ENCODE results near the gene ACAP3. TPM values are rescaled to one million over a fixed set of nuclear protein-coding genes. Genes with fewer than 3 reads are reported as not detected.
A peak's percentile ranks its signal among the peaks of the same experiment; 100 is the strongest.

ACAP3 gene
- total RNA-seq, 4 donors from 2014 or later = 34.3 to 125 (median 69.6) TPM

- no peak overlapping the region for H3K27ac ChIP-seq
- 81 to 82% methylated on average over 22 to 29 of the region's 32 CpGs for WGBS, 2 donors
- H3K27me3 ChIP-seq = peaks cover 0 to 23% of the 10 kb centered on the region in 2 donors
- no peak for TF ChIP-seq CTCF (IDR thresholded peaks at IDR 0.05)
- no peak for TF ChIP-seq EP300 (IDR thresholded peaks at IDR 0.05)
- no peak for TF ChIP-seq POLR2A (IDR thresholded peaks at IDR 0.05)
- no peak for DNase-seq (ENCODE audit: low spot score in 2 of 2)
- H3K4me3 ChIP-seq = no peak overlapping the region
- H3K9me3 ChIP-seq = no peaks in the 10 kb centered on the region
- H3K4me1 ChIP-seq = no peaks in the 10 kb centered on the region
- no peaks in the 10 kb centered on the region for H3K36me3 ChIP-seq
Measured at GRCh38 chr1:1284221-1285101, 23.3 kb downstream of the ACAP3 start.

- H3K36me3 ChIP-seq = no peaks in the 10 kb centered on the region
- no peaks in the 10 kb centered on the region for H3K9me3 ChIP-seq
- H3K4me3 ChIP-seq = no peak overlapping the region
- TF ChIP-seq POLR2A (IDR thresholded peaks at IDR 0.05) (no peak), EP300 (IDR thresholded peaks at IDR 0.05) (no peak), CTCF (IDR thresholded peaks at IDR 0.05) (no peak)
- H3K27ac ChIP-seq = no peak overlapping the region
- no peaks in the 10 kb centered on the region for H3K4me1 ChIP-seq
- peaks cover 0 to 23% of the 10 kb centered on the region in 2 donors for H3K27me3 ChIP-seq
- WGBS, 2 donors = 53% methylated on average over 3 of the region's 9 CpGs; no CpG with 5 or more reads in 1 of the 2 donors
- DNase-seq (ENCODE audit: low spot score in 2 of 2) = no peak
Measured at GRCh38 chr1:1283821-1284220, 23.9 kb downstream of the ACAP3 start.

GRCh38 chr1:1282998-1283397 is 24.7 kb downstream of the ACAP3 start:
- Histone ChIP-seq H3K4me3 (no peak overlapping the region), H3K36me3 (no peaks in the 10 kb centered on the region), H3K4me1 (no peaks in the 10 kb centered on the region), H3K27ac (no peak overlapping the region), H3K9me3 (no peaks in the 10 kb centered on the region), H3K27me3 (peaks cover 0 to 23% of the 10 kb centered on the region in 2 donors)
- no peak for DNase-seq (ENCODE audit: low spot score in 2 of 2)
- 90 to 91% methylated on average over 14 of the region's 14 CpGs for WGBS, 2 donors
- TF ChIP-seq EP300 (IDR thresholded peaks at IDR 0.05) = no peak
- TF ChIP-seq CTCF (IDR thresholded peaks at IDR 0.05) = no peak
- TF ChIP-seq POLR2A (IDR thresholded peaks at IDR 0.05) = no peak

DNA sequence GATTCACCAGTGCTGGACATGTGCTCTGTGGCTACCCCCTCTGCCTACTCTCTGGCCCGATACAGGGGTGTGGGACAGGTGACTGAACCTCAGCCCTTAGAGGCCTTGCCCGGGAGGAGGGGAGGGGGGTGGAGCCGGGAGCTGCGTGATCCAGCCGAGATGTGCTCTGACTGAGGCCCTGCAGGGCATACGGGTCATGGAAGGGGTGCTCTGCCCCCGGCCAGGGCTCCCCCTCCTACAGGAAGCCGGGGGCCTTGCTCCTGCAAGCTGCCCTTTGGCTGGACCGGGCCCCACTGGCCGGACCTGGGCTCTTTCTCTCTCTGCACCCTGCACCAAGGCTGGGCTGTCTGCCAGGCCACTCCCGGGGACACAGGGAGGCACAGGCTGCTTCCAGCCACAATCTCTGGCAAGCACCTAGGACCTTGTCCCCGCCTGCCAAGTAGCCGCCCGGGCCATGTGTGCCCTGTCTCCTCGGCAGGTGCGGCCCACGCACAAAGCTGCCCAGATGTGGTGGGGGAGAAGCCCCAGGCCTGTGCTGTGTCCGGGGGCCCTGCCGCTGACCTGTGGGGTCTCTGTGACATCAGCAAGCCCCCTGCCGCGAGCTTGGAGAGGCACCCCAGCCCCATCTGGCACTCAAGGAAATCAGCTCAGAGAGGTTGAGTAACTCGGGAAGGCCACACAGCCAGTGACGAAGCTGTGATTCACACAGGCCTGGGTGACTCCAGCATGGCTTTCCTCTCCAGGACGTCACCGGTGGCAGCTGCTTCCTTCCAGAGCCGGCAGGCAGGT is 26.0 kb downstream of the ACAP3 start:
- Histone ChIP-seq H3K4me3 (no peak overlapping the region), H3K4me1 (no peaks in the 10 kb centered on the region), H3K27me3 (peaks cover 0 to 18% of the 10 kb centered on the region in 2 donors), H3K27ac (peak overlapping the region in 1 of 4 donors; percentile 59), H3K36me3 (no peaks in the 10 kb centered on the region), H3K9me3 (no peaks in the 10 kb centered on the region)
- 42 to 60% methylated on average over 4 to 15 of the region's 26 CpGs for WGBS, 2 donors
- no peak for DNase-seq (ENCODE audit: low spot score in 2 of 2)
- TF ChIP-seq EP300 (IDR thresholded peaks at IDR 0.05) (no peak), CTCF (IDR thresholded peaks at IDR 0.05) (no peak), POLR2A (IDR thresholded peaks at IDR 0.05) (no peak)

Data from tibial nerve (tissue), 4 donors.